Activated B cell treated with CpG ODN at 0.5 μM for 24 hours (primary cell): ENCODE data around the gene TIMM17B. TPM values are rescaled to one million over a fixed set of nuclear protein-coding genes. Genes with fewer than 3 reads are reported as not detected.

Experiments
- ATAC-seq: fragments of 200-7000 bp; cut with Tn5 transposase; one replicate; pipeline ENCODE4 v1.10.0; 2021; ENCODE audit warnings: low read depth, mild to moderate bottlenecking, moderate library complexity
- CTCF ChIA-PET: fragments of 350-600 bp; sonication (Branson Sonifier 250); formaldehyde crosslinking; loops from one replicate; lab custom pipeline; 2021; ENCODE audit warnings: antibody characterized with exemption; lab: Charles Lee
- POLR2A ChIA-PET: fragments of 350-600 bp; sonication (Branson Sonifier 250); formaldehyde crosslinking; loops from one replicate; lab custom pipeline; 2021; ENCODE audit warnings: antibody characterized with exemption; lab: Charles Lee
- DNase-seq: peaks from one replicate; pipeline ENCODE4 v3.0.0; 2022
- H3K27ac Mint-ChIP-seq: one replicate; pipeline ENCODE4 v1.8.0; 2020; ENCODE audit warnings: mixed read lengths
- H3K27me3 Mint-ChIP-seq: one replicate; pipeline ENCODE4 v1.8.0; 2021; ENCODE audit warnings: mixed read lengths
- H3K36me3 Mint-ChIP-seq: one replicate; pipeline ENCODE4 v1.8.0; 2021; ENCODE audit warnings: low read depth, mixed read lengths
- H3K4me1 Mint-ChIP-seq: one replicate; pipeline ENCODE4 v1.8.0; 2021; ENCODE audit warnings: mixed read lengths
- H3K4me3 Mint-ChIP-seq: one replicate; pipeline ENCODE4 v1.8.0; 2020; ENCODE audit warnings: mild to moderate bottlenecking, mixed read lengths
- H3K9me3 Mint-ChIP-seq: one replicate; pipeline ENCODE4 v1.8.0; 2020; ENCODE audit warnings: mixed read lengths
- intact Hi-C: fragments of 100-400 bp; cut with micrococcal nuclease; formaldehyde crosslinking; loops from one replicate; pipeline ENCODE4 v1.15.1; 2024
- total RNA-seq: library from RNA; stranded (reverse); gene quantifications from 2 replicates; pipeline ENCODE4 v1.2.3, GENCODE V29; 2022
- TF ChIP-seq, protein P1 (sequence below): fragments of 200-600 bp; IDR thresholded peaks from one replicate; pipeline ENCODE4 v1.8.0; 2022; ENCODE audit warnings: antibody characterized with exemption, mild to moderate bottlenecking

TIMM17B gene
- total RNA-seq, 1 donor from 2014 or later, result 47.8 TPM

DNA sequence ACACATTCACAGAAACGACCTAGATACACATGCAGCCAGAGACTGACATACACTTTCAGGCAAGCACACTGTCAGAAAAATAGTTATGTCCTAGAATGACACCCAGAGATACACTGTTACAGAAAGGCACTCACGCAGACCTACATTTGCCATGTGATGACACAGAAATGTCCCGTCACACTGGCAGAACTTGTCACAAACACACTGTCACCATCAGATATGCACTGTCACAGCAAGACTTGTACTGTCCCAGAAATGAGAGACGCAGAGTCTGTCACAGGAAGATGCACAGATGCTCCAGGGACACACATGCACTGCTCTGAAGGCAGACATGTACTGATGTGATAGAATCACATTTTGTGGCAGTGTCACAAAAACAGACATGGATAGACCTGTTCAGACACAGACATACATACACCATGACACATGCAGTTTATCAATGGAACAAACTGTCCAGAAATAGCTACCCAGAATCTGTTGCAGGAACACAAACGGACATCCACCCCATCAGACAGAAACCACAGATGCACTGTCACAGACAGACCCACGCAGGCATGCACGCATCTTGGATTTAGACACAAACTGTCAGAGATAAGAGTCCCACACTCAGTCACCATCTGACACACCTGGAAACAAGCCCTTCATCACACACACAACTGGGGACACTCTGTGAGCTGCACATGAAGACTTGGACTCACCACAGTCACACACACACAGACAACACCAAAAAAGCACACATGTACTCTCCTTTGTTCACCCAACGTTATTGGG, 22.6 kb upstream of the TIMM17B start:
- no peaks in the 10 kb centered on the region for H3K9me3 Mint-ChIP-seq
- peak overlapping the region; percentile 95 for H3K27ac Mint-ChIP-seq
- ChIA-PET CTCF (interaction anchor here (1.0 to 1.9 kb wide), 2 partner anchors 17 to 19 kb away, joined by 3 to 14 read pairs; no protein-coding TSS in a partner anchor), POLR2A (interaction anchor here (0.9 to 16.0 kb wide), 11 partner anchors 8 to 341 kb away, joined by 3 to 718 read pairs (median 8); partner anchors contain the start of genes HDAC6, OTUD5, PQBP1 and SLC35A2)
- peak overlapping the region; percentile 97 for H3K4me3 Mint-ChIP-seq
- intact Hi-C loops, result loop anchor here (1.0 to 10.0 kb wide), 9 partner anchors 8 to 1085 kb away; partner anchors contain the start of genes GRIPAP1, HDAC6, PQBP1 and SUV39H1
- peaks cover 65% of the 10 kb centered on the region for H3K36me3 Mint-ChIP-seq
- no peaks in the 10 kb centered on the region for H3K27me3 Mint-ChIP-seq
- ATAC-seq (no peak), DNase-seq (no peak)
- TF ChIP-seq, protein P1, sequence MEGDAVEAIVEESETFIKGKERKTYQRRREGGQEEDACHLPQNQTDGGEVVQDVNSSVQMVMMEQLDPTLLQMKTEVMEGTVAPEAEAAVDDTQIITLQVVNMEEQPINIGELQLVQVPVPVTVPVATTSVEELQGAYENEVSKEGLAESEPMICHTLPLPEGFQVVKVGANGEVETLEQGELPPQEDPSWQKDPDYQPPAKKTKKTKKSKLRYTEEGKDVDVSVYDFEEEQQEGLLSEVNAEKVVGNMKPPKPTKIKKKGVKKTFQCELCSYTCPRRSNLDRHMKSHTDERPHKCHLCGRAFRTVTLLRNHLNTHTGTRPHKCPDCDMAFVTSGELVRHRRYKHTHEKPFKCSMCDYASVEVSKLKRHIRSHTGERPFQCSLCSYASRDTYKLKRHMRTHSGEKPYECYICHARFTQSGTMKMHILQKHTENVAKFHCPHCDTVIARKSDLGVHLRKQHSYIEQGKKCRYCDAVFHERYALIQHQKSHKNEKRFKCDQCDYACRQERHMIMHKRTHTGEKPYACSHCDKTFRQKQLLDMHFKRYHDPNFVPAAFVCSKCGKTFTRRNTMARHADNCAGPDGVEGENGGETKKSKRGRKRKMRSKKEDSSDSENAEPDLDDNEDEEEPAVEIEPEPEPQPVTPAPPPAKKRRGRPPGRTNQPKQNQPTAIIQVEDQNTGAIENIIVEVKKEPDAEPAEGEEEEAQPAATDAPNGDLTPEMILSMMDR, result no peak
- H3K4me1 Mint-ChIP-seq, result peaks cover 34% of the 10 kb centered on the region

DNA sequence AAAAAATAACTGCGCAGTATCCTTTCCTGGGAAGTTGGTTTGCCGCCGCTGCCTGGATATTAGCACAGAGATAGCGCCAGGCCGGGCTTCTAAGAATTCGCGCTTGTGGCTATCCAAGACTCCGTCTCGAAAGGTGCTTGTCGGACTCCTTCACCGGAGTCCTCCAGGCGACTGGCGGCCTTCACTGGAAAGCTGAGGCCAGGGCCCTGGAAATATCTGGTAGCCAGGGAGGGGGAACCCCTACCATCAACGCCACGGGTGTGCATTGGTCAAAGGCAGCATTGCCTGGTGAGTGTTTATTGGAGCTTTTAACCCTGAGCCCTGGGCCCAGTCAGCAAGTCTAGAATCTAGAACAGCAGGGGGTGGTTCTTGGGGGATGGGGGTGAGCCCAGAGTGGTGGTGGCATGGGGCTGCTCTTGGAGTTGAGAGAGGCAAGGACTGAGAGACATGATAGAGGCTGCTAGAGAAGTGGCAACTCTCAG, 21.8 kb upstream of the TIMM17B start:
- H3K4me1 Mint-ChIP-seq, result peaks cover 39% of the 10 kb centered on the region
- DNase-seq (peak; percentile 25), ATAC-seq (peak; percentile 18)
- CTCF ChIA-PET, result interaction anchor here (1.9 kb wide), 1 partner anchor 18 kb away, joined by 14 read pairs; no protein-coding TSS in a partner anchor
- TF ChIP-seq, protein P1, result no peak
- peak overlapping the region; percentile 95 for H3K27ac Mint-ChIP-seq
- peak overlapping the region; percentile 97 for H3K4me3 Mint-ChIP-seq
- intact Hi-C loops, result loop anchor here (1.0 to 10.0 kb wide), 9 partner anchors 9 to 1085 kb away; partner anchors contain the start of genes GRIPAP1, HDAC6, PQBP1 and SUV39H1
- POLR2A ChIA-PET, result interaction anchor here (0.6 to 16.0 kb wide), 12 partner anchors 8 to 1354 kb away, joined by 3 to 718 read pairs (median 6); partner anchors contain the start of genes HDAC6, OTUD5, PQBP1 and TFE3
- H3K36me3 Mint-ChIP-seq, result peaks cover 70% of the 10 kb centered on the region
- no peaks in the 10 kb centered on the region for H3K9me3 Mint-ChIP-seq
- H3K27me3 Mint-ChIP-seq, result no peaks in the 10 kb centered on the region

DNA sequence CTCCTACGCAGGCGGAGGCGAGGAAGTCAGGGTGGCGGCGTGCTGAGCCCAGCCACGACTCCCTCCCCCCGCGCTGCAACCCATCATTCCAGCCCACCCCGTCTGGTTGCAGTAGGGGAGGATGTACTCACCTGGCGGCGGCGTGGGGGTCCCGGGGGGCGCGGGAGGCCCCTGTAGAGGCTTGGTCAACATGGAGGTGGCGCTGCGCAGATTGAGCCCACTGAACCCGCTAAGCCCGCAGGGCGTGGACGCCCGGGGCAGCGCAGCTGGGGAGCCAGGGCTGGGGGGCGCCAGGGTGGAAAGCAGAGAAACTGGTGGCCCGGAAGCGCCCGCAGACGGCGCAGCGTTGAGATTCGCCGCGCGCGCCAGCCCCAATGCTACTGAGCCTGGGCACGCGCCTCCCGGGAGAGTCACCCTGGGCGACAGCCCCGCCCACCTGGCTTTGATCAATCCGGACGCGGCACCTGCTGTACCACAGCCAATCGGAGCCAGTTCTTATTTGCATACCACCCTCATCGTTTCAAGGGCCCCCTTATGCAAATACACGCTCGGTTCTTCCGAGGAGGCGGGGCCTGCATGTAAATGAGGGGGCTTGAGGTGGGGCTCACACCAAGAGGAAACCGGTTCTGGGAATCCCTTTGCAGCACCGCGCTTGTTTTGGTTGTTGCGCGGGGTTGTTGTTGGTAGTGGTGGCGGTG, 21.2 kb upstream of the TIMM17B start, which contains the start of gene PIM2:
PIM2 (minus strand) TSS at position 382 of the 698 bp plus-strand sequence; CDS start at position 192, 190 bp downstream.
- Mint-ChIP-seq H3K4me3 (peak within 1 kb of the TSS; percentile 97), H3K4me1 (peaks cover 42% of the 10 kb centered on the region), H3K9me3 (no peaks in the 10 kb centered on the region), H3K36me3 (peaks cover 70% of the 10 kb centered on the region), H3K27me3 (no peaks in the 10 kb centered on the region), H3K27ac (peak within 1 kb of the TSS; percentile 95)
- CTCF ChIA-PET, result interaction anchor here (1.9 kb wide), 1 partner anchor 19 kb away, joined by 14 read pairs; no protein-coding TSS in a partner anchor
- DNase-seq (peak; percentile 75), ATAC-seq (peak; percentile 77)
- intact Hi-C loops, result loop anchor here (1.0 to 10.0 kb wide), 9 partner anchors 10 to 1084 kb away; partner anchors contain the start of genes GRIPAP1, HDAC6, PQBP1 and SUV39H1
- POLR2A ChIA-PET, result interaction anchor here (0.6 to 16.0 kb wide), 10 partner anchors 8 to 1354 kb away, joined by 3 to 718 read pairs (median 10); partner anchors contain the start of genes OTUD5, PQBP1, TFE3 and TIMM17B
- TF ChIP-seq, protein P1, result no peak

GRCh38 chrX:48918301-48918642, 20.7 kb upstream of the TIMM17B start:
- H3K9me3 Mint-ChIP-seq, result no peaks in the 10 kb centered on the region
- no peaks in the 10 kb centered on the region for H3K27me3 Mint-ChIP-seq
- ATAC-seq, result no peak
- H3K4me1 Mint-ChIP-seq, result peaks cover 46% of the 10 kb centered on the region
- TF ChIP-seq, protein P1, result no peak
- CTCF ChIA-PET, result interaction anchor here (1.0 kb wide), 1 partner anchor 19 kb away, joined by 3 read pairs; no protein-coding TSS in a partner anchor
- peak overlapping the region; percentile 97 for H3K4me3 Mint-ChIP-seq
- intact Hi-C loops, result loop anchor here (2.0 to 10.0 kb wide), 4 partner anchors 84 to 1083 kb away; partner anchors contain the start of genes GRIPAP1, HDAC6 and ZNF81
- H3K27ac Mint-ChIP-seq, result peak overlapping the region; percentile 95
- H3K36me3 Mint-ChIP-seq, result peaks cover 69% of the 10 kb centered on the region
- no peak for DNase-seq
- POLR2A ChIA-PET, result interaction anchor here (0.7 to 16.0 kb wide), 6 partner anchors 10 to 1685 kb away, joined by 6 to 718 read pairs (median 10); partner anchors contain the start of gene TFE3
